Smooth muscle cell (in vitro differentiated cells): ENCODE results near the gene SPATA21. TPM values are rescaled to one million over a fixed set of nuclear protein-coding genes. Genes with fewer than 3 reads are reported as not detected.
"Not testable (repeated sequence)": the region's sequence is repeated elsewhere in the genome, so short reads cannot be mapped to it uniquely, and the experiment has no call there.

ENCODE experiments used
- DNase-seq: peaks from one replicate; lab custom pipeline; 2025; ENCODE audit not compliant: unreplicated experiment; lab: John Stamatoyannopoulos, UW
- H2AFZ ChIP-seq: fragments of 200-600 bp; sonication (generic); 2 replicates; pipeline ENCODE4 v1.6.0; 2016; ENCODE audit warnings: antibody characterized with exemption, low read depth, mild to moderate bottlenecking
- H3F3A ChIP-seq: fragments of 200-600 bp; sonication (generic); 2 replicates; pipeline ENCODE4 v1.6.0; 2017; ENCODE audit warnings: antibody characterized with exemption, low read depth
- H3K27ac ChIP-seq: fragments of 200-600 bp; sonication (generic); 2 replicates; pipeline ENCODE4 v1.5.1; 2016; ENCODE audit warnings: low read depth, mild to moderate bottlenecking
- H3K27me3 ChIP-seq: fragments of 200-600 bp; sonication (generic); 2 replicates; pipeline ENCODE4 v1.6.1; 2016; ENCODE audit warnings: low read depth, mild to moderate bottlenecking
- H3K36me3 ChIP-seq: fragments of 200-600 bp; sonication (generic); 2 replicates; pipeline ENCODE4 v1.5.1; 2016; ENCODE audit warnings: low read depth
- H3K4me1 ChIP-seq: fragments of 200-600 bp; sonication (generic); 2 replicates; pipeline ENCODE4 v1.5.1; 2016; ENCODE audit warnings: low read depth
- H3K4me2 ChIP-seq: fragments of 200-600 bp; sonication (generic); 2 replicates; pipeline ENCODE4 v1.6.0; 2016; ENCODE audit warnings: mild to moderate bottlenecking
- H3K4me3 ChIP-seq: fragments of 200-600 bp; sonication (generic); 2 replicates; pipeline ENCODE4 v1.5.1; 2016; ENCODE audit warnings: mild to moderate bottlenecking
- H3K79me2 ChIP-seq: fragments of 200-600 bp; sonication (generic); 2 replicates; pipeline ENCODE4 v1.6.0; 2016; ENCODE audit warnings: low read depth, mild to moderate bottlenecking
- H3K9ac ChIP-seq: fragments of 200-600 bp; sonication (generic); 2 replicates; pipeline ENCODE4 v1.6.0; 2016; ENCODE audit warnings: low read depth
- H3K9me3 ChIP-seq: fragments of 200-600 bp; sonication (generic); replicated peaks from 2 replicates; pipeline ENCODE4 v1.5.1; 2016; ENCODE audit warnings: low read depth
- H4K20me1 ChIP-seq: fragments of 200-600 bp; sonication (generic); 2 replicates; pipeline ENCODE4 v1.6.0; 2016; ENCODE audit warnings: low read depth
- CTCF ChIP-seq: fragments of 200-600 bp; sonication (generic); IDR thresholded peaks from 2 replicates; pipeline ENCODE4 v1.5.1; 2017; ENCODE audit warnings: borderline replicate concordance, mild to moderate bottlenecking, antibody characterized with exemption; ENCODE audit not compliant: insufficient read depth, poor library complexity, severe bottlenecking
- WGBS: methylation state at CpG from one replicate; pipeline ENCODE4 v1.1.7; 2016; ENCODE audit warnings: low lambda C conversion rate; 5-methylcytosine and 5-hydroxymethylcytosine counted together
- polyA plus RNA-seq: library from polyadenylated mRNA; unstranded; fragments of >200 nt; fragmentation: Nextera tagmentation; extraction: Ambion mirVana; gene quantifications from 2 replicates; pipeline ENCODE4 v1.2.1, GENCODE V29; 2016
- total RNA-seq: library from RNA; depleted of rRNA; stranded (reverse); fragments of >200 nt; gene quantifications from 2 replicates; pipeline ENCODE4 v1.2.3, GENCODE V29; 2014

SPATA21 gene
- total and polyA plus RNA-seq, 2 experiments from 2014 or later, result not detected

GRCh38 chr1:16367258-16367967 is 69.8 kb downstream of the SPATA21 start:
- H3K27me3 ChIP-seq, result no peaks in the 10 kb centered on the region
- no peaks in the 10 kb centered on the region for H3F3A ChIP-seq
- peak overlapping the region; percentile 92 for H3K4me2 ChIP-seq
- peak overlapping the region; percentile 90 for H3K4me3 ChIP-seq
- H3K9me3 ChIP-seq, result no peaks in the 10 kb centered on the region
- H3K4me1 ChIP-seq, result peaks cover 10% of the 10 kb centered on the region
- H3K9ac ChIP-seq, result peak overlapping the region; percentile 95
- TF ChIP-seq CTCF, result no peak
- DNase-seq, result peak; percentile 92
- peaks cover 48% of the 10 kb centered on the region for H4K20me1 ChIP-seq
- peaks cover 47% of the 10 kb centered on the region for H3K79me2 ChIP-seq
- peak overlapping the region; percentile 98 for H3K27ac ChIP-seq
- WGBS, result under 1% methylated on average over 40 of the region's 47 CpGs
- H2AFZ ChIP-seq, result peak overlapping the region; percentile 52
- H3K36me3 ChIP-seq, result no peaks in the 10 kb centered on the region

DNA sequence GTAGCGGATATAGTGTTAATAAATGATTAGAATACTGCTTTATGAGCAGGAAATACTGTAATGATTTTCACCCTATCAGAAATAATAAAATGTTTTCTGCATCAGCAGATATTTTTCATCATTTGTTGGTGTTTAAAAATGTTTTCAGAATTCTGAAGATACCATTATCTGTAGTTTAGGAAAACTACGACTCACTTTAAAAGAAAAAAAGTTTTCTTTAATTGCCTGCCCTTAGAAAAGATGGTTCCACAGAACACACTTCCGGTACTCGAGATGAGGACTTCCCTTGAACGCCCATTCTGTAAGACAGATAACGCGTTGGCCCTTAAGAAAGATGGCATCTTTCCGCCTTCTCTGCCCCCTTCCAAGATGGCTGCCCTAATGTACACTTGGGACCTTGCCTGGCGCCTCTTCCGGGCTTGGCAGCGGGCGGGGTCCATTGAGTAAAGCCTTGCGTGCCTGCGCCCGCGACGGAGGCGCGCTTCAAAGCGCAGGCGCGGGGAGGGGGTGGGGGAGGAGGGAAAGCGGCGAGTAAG is 70.4 kb downstream of the SPATA21 start, which contains the start of gene SZRD1:
TSS of gene SZRD1 (plus strand) at position 521 of the 536 bp plus-strand sequence. CDS start 16 bp downstream, outside the sequence.
- Histone ChIP-seq H3K9ac (peak within 1 kb of the TSS; percentile 95), H3K9me3 (no peaks in the 10 kb centered on the region), H3K4me3 (peak within 1 kb of the TSS; percentile 90), H3K4me1 (peaks cover 10% of the 10 kb centered on the region), H3F3A (no peaks in the 10 kb centered on the region), H3K27ac (peak within 1 kb of the TSS; percentile 98), H3K27me3 (no peaks in the 10 kb centered on the region), H3K4me2 (peak within 1 kb of the TSS; percentile 92), H2AFZ (peak within 1 kb of the TSS; percentile 93), H3K36me3 (no peaks in the 10 kb centered on the region), H4K20me1 (peaks cover 41% of the 10 kb centered on the region), H3K79me2 (peaks cover 40% of the 10 kb centered on the region)
- DNase-seq, result peak; percentile 92
- no peak for TF ChIP-seq CTCF
- WGBS, result 3% methylated on average over 24 of the region's 24 CpGs

- not testable (repeated sequence) for H3K27me3 ChIP-seq, H2AFZ ChIP-seq, H3K4me3 ChIP-seq, H3K9me3 ChIP-seq, H3K9ac ChIP-seq, H3K27ac ChIP-seq, H3F3A ChIP-seq, DNase-seq, H3K36me3 ChIP-seq, H3K4me2 ChIP-seq
- peaks cover 24% of the 10 kb centered on the region for H3K79me2 ChIP-seq
- WGBS, result 85% methylated on average over 3 of the region's 3 CpGs
- H3K4me1 ChIP-seq, result peaks cover 10% of the 10 kb centered on the region
- H4K20me1 ChIP-seq, result peaks cover 25% of the 10 kb centered on the region
These were observed 72.1 kb downstream of the SPATA21 start for GRCh38 chr1:16365146-16365498.

DNA sequence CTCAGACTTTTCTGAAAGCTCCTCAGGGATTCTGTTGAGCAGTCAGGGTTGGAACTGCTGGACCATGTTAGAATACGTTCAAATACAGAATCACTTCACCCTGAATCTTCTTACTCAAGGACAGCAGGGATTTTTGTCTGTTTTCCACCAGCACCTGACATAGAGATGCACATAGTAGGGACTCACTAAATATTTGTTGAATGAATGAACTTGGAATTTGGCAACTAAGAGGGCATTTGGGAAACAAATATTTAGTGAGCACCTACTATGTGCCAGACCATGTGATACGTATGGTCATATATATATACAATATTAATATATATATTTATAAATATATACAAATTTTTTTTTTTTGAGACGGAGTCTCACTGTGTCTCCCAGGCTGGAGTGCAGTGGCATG is 80.4 kb downstream of the SPATA21 start:
- H3K4me3 ChIP-seq, result no peak overlapping the region
- H3K4me2 ChIP-seq, result no peak overlapping the region
- no peak for TF ChIP-seq CTCF
- H3F3A ChIP-seq, result no peaks in the 10 kb centered on the region
- no peak overlapping the region for H3K9ac ChIP-seq
- peaks cover 4% of the 10 kb centered on the region for H3K79me2 ChIP-seq
- H3K27ac ChIP-seq, result no peak overlapping the region
- 95% methylated on average over 3 of the region's 3 CpGs for WGBS
- H3K4me1 ChIP-seq, result peaks cover 7% of the 10 kb centered on the region
- DNase-seq, result no peak
- no peak overlapping the region for H2AFZ ChIP-seq
- H4K20me1 ChIP-seq, result no peaks in the 10 kb centered on the region
- H3K27me3 ChIP-seq, result no peaks in the 10 kb centered on the region
- no peaks in the 10 kb centered on the region for H3K9me3 ChIP-seq
- no peaks in the 10 kb centered on the region for H3K36me3 ChIP-seq
